Dermis blood vessel endothelial cell (primary cell): ENCODE measurements around the gene GUCY1B1. TPM values are rescaled to one million over a fixed set of nuclear protein-coding genes. Genes with fewer than 3 reads are reported as not detected.

Experiments
- DNase-seq: peaks from one replicate; pipeline ENCODE4 v3.0.0; 2010
- total RNA-seq: library from RNA; depleted of rRNA; stranded (reverse); fragments of >200 nt; gene quantifications from 2 replicates; pipeline ENCODE4 v1.2.3, GENCODE V29; 2014

GUCY1B1 gene
- total RNA-seq, 1 donor from 2014 or later, result 6.3 TPM

DNA sequence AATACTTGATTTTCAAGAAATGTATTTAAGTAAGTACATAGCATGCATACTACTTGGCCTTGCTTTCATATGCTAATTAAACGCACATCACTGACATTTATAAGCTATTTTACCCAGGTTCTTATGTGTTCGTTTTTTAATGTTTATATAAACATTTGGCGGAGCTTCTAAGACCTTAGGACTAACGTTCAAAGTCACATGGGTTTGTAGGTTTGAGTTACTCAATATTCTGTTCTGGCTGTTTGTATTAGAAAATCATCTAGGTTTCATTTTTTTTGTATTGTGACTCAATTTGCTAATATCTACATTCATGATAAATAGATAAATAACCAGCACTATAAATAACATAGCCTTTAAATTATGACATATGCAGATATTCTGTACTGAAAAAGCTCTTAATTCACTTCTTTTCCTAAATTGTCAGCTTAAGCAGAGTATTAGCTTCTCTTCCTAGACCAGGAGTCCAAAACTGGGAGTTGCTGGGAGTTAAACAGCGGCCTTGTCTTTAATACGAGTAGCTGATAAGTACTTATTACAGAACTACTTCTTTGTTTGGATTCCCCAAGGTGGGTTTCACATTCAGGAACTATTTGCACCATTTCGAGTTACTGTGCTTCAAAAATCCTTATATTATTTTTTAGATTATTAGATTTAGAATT is 42.0 kb downstream of the GUCY1B1 start:
- DNase-seq, result no peak

DNA sequence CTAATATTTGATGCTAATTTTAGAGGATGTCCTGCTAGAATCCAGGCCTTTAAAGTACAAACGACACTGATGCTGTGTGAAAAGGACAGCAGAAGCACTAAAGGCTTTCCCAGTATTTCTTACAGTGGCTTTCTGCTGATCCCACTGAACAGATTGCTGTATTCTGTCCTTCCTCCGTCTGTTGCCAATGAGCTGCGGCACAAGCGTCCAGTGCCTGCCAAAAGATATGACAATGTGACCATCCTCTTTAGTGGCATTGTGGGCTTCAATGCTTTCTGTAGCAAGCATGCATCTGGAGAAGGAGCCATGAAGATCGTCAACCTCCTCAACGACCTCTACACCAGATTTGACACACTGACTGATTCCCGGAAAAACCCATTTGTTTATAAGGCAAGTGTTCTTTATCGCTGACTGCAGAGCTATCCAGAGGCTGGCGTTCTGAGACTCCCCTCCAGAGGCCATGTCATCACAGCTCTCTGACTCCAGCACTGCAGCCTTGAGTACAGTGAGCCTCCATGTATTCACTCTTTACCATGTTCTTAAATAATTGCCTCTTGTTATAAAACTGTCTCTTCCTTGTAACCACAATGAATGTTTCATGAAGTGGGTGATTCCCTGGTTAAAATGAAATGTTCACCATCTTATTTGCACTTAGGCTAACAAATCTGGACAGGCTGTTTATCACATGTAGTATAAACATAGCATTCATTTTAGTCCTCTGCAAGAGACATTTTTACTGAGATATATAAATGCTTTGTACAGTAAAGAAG is 43.6 kb downstream of the GUCY1B1 start:
- DNase-seq, result no peak

DNA sequence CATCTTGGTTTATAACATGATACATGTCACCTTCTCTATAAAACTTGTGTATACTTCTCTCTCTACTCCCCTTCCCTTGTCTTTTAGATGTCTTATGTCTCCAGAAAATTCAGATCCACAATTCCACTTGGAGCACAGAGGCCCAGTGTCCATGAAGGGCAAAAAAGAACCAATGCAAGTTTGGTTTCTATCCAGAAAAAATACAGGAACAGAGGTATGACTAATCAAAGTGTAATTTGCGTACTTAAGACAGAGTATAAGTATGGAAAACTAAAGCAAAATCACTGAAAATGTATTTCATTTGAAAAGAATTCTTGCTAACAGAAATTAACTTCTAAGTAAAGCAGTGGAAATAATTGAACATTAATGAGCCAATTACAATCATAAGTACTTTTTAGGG is 46.2 kb downstream of the GUCY1B1 start:
- no peak for DNase-seq

DNA sequence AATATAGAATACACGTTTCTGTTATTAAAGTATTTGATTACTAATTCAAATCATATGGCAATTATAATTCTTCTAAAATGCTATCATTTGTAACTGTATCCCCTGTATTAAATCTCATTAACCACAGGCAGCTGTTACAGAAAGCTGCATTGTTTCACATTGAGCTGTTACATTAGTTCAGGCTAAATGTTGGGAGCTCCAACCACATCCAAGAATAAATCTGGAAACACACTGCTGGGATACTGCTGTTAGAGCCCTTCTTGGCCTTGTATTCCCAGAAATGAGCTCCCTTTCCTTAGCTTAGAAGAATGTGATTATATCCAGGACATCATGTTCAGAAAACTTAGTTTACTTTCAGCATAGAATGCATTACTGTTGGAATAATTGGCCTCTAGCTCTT is 48.2 kb downstream of the GUCY1B1 start:
- DNase-seq, result no peak

DNA sequence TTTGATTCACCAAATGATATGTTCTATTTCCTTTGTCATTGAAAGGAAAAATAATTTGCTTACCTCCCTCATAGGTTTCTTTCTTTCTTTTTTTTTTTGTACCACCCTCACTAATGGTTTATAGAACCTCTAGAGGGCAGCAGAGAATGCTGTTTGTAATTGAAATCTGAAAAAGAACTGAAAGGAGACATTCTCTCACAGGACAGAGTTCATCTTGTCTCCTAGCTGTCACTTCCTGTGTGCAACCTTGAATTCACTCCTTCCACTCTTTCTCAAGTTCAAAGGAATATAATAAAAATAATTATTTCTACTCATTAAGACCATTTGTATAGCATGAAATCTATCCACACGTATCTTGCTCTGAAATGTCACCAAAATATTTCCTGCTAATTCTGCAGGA is 51.0 kb downstream of the GUCY1B1 start:
- peak; percentile 49 for DNase-seq

DNA sequence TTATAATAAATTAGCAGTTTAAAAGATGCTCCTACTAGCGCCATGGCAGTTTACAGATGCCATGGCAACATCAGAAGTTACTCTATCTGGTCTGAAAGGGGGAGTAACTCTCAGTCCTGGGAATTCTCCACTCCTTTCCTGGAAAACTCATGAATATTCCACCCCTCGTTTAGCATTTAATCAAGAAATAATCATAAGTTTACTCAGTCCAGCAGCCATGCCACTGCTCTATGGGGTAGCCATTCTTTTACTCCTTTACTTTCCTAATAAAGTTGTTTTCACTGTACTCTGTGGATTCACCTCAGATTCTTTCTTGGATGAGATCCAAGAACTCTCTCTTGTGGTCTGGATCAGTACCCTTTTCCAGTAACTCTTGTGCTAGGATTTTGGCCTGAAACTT is 52.3 kb downstream of the GUCY1B1 start:
- no peak for DNase-seq

DNA sequence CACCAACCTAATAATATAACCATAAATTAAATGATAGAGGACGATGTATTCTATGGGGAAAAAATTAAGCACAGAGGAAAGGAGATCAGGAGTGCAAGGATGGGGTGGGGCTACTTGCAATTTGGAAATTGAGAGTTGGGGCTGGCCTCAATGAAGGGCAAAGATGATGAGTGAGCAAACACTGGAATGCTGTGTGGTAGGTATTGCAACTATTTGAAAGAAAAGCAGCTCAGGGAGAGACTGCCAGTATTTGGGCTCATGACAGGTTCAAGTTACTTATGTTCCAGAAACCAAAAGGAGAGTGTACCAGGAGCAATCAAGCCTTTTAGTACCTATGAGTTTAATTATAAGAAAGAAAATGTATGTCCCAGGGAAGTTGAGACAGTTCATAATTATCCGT is 59.8 kb downstream of the GUCY1B1 start:
- no peak for DNase-seq

DNA sequence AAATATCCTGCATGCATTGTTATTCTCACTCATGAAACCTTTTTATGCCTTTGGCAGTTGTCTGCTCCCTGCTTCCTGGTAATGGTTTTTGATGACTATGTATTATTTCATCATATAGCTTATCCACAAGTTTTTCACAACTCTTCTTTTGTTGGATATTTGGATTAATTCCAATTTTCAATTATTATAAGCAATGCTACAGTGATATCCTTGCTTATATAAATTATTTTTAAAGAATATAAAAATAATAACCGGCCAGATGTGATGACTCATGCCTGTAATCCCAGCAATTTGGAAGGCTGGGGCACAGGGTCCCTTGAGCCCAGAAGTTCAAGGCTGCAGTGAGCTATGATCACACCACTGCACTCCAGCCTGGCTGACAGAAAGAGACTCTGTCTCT is 60.2 kb downstream of the GUCY1B1 start:
- no peak for DNase-seq

DNA sequence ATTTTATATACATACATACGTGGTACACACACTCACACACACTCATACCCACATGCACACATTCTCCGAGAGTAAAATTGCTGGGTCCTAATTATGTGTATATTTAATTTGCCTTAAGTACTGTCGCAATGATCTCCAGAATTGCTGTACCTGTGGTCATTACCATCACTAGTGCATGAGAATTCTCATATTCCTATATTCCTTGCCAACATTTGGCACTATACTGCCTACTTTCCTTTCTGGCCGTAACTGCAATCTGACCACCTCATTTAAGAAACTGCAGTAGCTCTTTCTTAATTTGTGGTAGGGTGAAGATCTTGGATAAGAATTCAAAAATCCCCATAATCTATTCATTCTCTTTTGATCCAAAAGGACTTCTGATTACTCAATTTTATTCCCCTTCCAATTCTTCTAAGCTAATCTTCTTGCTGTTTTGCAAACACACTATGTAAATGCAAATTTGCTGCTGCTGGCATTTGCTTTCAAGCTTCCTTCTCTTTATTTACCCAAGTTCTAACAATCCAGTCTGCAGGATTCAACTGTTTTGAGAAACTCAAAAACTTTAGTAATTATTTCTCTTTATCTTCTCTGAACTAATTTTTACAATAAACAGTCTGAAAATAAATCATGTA is 62.2 kb downstream of the GUCY1B1 start:
- DNase-seq, result no peak

DNA sequence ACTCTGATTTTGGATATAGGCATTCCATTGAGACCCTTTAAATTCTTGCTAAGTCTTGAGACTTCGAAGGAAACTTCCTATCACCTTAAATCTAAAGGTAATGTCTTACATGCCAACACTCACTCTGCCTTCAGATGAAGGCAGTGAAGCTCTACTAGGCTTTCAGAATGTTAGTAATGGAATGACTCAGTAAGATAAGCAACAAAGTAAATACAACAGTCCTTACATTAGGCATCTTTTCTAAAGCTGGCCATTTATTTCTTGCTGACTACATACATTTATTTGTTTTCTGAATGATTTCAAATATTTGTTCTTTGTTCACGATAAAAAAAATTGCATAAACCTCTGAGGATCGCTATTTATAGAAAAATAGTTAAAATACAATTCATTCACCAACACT is 63.8 kb downstream of the GUCY1B1 start:
- no peak for DNase-seq

DNA sequence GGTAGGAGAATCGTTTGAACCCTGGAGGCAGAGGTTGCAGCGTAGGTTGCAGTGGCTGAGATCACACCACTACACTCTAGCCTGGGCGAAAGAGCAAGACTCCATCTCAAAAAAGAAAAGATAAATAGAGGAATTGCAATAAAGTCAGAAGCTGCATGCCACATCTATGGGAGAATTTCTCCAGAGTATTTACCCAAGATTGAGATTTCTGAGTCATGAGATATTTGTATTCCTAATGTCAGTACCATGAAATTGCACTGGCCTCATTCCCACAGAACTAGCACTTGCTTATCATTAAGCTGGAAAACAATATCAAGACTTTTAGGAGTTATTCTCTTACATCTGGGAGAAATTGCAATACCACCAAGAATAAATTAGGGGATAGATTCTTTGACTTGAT is 69.8 kb downstream of the GUCY1B1 start:
- DNase-seq, result no peak

DNA sequence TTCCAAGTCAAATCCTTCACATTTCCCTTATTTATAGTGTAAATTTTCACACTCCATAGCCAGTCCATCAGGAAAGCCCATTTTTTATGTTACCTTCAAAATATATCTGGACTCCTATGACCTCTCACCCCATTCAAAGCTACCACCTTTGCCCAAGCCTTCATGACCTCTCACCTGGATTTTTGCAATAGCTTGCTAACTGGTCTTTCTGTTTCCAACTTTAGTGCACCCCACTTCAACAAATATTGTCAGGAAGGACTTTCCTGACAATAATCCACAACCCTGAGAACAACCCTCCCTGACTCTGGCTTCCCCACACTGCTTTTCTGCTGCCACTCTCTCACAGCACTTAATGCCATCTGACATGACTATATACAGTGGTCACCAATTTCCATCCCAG is 73.8 kb downstream of the GUCY1B1 start:
- no peak for DNase-seq

DNA sequence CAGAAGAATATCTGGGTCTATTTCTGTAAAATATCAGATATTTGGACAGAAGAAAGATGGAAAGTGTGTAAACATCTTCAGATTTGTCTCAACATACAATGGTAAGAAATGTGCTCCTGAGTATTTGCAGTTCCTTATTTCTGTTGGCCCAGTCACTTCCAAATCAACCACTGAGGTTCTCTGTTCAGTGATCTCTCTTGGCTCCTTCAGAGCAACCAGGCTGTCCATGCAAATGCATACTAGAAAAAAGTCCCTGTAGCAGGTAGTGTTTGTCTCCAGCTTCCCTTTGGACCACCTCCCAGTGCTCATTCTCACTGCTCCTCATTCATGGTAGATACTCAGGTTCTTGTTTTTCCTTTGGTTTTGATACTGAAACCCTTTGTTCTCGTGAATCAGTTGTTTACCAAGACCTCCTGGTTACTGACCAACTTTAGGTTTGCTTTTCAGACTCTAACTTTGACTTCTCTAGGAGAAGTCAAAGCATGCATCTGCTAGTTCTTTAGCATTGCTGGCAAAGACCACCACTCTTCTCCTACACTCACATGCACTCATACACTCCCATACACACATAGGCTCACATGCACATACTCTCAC is 78.5 kb downstream of the GUCY1B1 start:
- no peak for DNase-seq

DNA sequence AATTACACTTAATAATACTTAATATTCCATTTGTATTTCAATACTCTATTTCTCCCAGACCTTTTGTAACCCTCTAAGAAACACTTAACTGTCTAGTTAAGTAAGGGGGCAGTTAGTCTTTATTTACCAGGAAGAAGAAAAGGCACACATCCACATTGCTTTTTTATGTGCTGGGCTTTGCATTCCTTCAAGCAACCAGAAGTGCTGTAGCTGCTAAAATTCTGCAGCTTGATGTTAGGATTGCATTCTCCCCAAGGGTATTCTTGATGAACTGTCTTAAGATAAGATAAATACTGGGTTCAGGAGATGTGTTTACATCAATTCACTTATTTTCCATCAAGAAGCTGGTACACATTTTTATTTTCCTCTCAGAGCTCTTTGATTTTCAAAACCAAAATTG is 83.3 kb downstream of the GUCY1B1 start:
- no peak for DNase-seq

DNA sequence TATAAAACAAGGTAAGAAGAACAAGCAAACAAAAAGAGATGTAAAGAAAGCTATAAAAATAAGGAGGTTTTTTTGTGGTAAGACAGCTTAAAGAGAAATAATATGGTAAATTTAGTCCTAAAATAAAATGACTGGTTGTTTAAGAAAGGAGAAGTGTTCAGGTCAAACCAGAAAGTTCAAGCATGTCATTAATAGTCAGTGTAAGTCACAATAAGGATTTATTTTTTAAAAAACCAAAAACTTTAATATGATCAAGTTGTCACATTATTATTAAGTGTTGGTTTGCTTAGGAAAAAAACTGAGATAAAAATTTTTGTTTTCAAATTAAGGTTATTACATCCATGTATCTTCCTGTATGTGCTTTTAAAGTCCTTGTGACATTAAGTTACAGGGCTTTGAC is 88.1 kb downstream of the GUCY1B1 start:
- no peak for DNase-seq

DNA sequence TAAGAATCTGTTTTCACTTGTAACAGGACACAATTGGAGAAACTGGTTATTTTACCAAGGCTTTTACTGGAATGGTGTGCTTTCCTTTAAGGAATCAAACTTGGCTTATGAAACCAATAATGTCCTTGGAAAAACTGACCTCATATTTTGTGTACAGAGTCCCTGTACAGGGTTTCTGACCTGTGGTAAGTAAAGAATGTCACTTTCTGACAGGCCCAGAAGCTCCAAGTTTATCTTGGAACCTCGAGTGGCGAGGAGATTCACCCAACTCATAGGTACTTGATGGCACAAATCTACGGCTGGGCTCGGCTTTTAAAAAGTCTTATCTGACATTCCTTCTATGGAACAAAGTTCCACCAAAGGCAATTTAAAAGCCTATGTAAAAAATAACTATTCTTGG is 90.2 kb downstream of the GUCY1B1 start:
- DNase-seq, result no peak

DNA sequence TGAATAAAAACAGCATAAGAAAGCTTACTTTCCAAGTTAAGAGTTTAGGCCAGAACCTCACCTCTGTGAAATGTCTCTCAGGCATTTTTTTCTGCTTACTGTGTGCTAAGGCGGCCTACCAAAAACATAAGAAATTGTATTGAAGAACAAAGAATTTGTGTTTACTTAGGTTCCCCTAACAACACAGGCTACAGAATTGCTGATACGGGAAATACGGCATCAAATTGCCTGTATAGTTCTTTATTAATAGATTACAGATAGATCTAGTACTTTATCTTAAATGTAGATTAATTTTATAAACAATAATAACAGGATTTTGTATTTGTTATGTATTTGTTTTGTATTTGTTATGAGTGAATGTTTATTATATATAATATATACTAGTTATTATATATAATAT is 94.4 kb downstream of the GUCY1B1 start:
- DNase-seq, result no peak

DNA sequence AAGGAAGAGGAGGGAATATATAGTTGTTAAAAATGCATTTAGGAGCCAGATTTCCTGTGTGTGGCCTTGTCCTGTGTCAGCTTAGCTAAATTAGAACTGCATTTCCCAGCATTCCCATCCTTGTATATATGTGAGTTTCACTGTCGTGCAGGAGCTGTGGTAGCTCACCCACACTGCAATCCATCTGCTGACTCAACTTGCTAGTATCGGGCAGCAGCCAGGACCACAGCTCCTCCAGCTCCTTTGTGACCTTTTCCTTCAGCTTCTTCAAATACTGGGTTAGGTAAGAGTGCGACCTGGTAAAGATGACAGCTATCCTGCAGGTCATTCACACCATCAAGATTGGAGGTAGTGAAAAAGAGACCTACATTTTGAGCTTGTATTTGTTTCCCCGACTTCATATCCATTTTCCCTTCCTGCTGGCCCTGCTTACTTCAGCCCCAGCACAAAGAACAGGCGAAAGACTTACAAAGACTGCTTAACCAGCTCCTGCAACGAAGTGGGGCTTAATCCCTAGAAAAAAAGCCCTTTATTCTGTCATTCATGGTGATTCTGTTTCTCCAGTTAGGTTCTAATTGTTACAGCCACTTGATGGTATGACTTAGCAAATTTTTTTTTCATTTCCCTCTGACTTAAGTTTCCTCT is 95.9 kb downstream of the GUCY1B1 start:
- no peak for DNase-seq

DNA sequence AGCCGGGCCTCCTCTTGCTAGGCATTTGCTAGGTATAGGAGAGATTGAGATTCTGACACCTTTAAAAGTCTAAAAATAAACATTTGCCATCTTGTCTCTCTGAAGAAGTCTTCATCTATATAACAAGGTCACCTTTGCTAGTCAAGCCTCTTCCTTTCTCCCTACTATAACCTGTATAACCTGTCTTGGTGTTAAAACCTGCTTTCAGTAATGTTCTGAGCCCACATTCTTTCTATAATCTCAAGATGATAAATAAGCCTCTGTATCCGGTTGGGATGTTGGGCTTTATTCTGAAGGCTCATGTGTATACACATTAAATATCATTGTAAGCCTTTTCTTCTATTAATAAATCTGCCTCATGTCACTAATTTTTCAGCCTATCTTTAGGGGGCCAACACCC is 97.1 kb downstream of the GUCY1B1 start:
- no peak for DNase-seq
